GM23338 (cell line): ENCODE results near the gene CLIP1.

Source experiments
- CTCF ChIP-seq, 2 experiments: fragments of 200-600 bp in 1 of 2; sonication (generic) in 1 of 2; conservative IDR thresholded peaks; 2 replicates each; pipeline versions ENCODE4 v1.5.1 to v1.6.1; 2016 to 2017; ENCODE audit warnings: antibody characterized with exemption in 2 of 2, low read depth in 2 of 2, mild to moderate bottlenecking in 2 of 2, moderate library complexity in 1 of 2
- POLR2AphosphoS5 ChIP-seq: IDR thresholded peaks from 2 replicates; pipeline ENCODE4 v1.6.1; 2016; ENCODE audit warnings: antibody characterized with exemption, low read depth
- TF ChIP-seq, protein P1 (sequence below): IDR thresholded peaks from one replicate; pipeline ENCODE4 v1.6.1; 2018; ENCODE audit warnings: antibody characterized with exemption; ENCODE audit not compliant: unreplicated experiment

DNA sequence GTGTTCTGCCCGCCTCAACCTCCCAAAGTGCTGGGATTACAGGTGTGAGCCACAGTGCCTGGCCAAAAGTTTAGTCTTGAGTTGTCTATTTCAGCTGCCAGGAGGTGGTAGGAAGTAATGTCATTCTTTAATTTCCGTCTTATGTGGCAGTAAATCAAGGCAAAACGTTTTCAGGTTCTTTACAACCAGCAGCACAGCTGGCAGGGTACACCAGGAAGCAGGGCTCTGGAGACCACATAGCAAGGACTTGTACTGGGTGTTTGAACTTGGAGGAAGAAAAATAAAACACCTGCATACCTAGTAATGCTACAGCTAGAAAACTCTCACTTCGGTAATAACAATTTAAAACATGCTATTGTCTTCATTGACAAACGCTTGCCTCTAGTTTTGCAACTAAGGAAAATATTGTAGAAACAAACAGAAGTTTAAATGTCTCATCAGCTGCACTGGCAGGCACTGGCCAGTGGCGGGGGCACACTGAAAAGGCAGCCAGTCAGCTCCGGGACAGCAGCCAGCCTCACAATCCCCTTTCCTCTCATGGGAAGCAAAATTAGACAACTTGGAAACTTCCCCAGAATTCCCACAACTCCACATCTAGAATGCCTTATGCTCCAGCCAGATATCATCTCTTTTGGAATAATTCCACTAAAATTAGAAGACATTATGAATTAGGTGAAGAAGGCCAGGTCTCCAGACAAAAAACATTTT lies 72.2 kb downstream of the CLIP1 start:
- TF ChIP-seq POLR2AphosphoS5 = no peak
- no peak for TF ChIP-seq CTCF (conservative IDR thresholded peaks at IDR 0.05; ENCODE audit: low read depth in 2 of 2)
- TF ChIP-seq, protein P1, sequence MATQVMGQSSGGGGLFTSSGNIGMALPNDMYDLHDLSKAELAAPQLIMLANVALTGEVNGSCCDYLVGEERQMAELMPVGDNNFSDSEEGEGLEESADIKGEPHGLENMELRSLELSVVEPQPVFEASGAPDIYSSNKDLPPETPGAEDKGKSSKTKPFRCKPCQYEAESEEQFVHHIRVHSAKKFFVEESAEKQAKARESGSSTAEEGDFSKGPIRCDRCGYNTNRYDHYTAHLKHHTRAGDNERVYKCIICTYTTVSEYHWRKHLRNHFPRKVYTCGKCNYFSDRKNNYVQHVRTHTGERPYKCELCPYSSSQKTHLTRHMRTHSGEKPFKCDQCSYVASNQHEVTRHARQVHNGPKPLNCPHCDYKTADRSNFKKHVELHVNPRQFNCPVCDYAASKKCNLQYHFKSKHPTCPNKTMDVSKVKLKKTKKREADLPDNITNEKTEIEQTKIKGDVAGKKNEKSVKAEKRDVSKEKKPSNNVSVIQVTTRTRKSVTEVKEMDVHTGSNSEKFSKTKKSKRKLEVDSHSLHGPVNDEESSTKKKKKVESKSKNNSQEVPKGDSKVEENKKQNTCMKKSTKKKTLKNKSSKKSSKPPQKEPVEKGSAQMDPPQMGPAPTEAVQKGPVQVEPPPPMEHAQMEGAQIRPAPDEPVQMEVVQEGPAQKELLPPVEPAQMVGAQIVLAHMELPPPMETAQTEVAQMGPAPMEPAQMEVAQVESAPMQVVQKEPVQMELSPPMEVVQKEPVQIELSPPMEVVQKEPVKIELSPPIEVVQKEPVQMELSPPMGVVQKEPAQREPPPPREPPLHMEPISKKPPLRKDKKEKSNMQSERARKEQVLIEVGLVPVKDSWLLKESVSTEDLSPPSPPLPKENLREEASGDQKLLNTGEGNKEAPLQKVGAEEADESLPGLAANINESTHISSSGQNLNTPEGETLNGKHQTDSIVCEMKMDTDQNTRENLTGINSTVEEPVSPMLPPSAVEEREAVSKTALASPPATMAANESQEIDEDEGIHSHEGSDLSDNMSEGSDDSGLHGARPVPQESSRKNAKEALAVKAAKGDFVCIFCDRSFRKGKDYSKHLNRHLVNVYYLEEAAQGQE = no peak
